ENCODE results near the gene DEPP1.

Gene DEPP1

GRCh38 chr10:44931621-44932516 lies 46.7 kb downstream of the DEPP1 start:
- Histone ChIP-seq H3K9ac (ENCODE audit: low read depth, low read length, poor library complexity, severe bottlenecking) (no peak overlapping the region), H3K4me2 (ENCODE audit: low read depth, low read length, poor library complexity, severe bottlenecking) (no peak overlapping the region), H4K20me1 (ENCODE audit: insufficient read depth, low read length, poor library complexity, severe bottlenecking) (no peaks in the 10 kb centered on the region), H3K4me3 (ENCODE audit: low read length, poor library complexity, severe bottlenecking) (no peak overlapping the region), H3K9me3 (ENCODE audit: insufficient read depth, low read depth, low read length) (no peaks in the 10 kb centered on the region), H3K79me2 (ENCODE audit: insufficient read depth, low read length) (no peaks in the 10 kb centered on the region), H3K36me3 (ENCODE audit: insufficient read depth, low read length) (no peaks in the 10 kb centered on the region), H3K4me1 (ENCODE audit: insufficient read depth, low read length, poor library complexity, severe bottlenecking) (peaks cover 29% of the 10 kb centered on the region), H2AFZ (ENCODE audit: low read length) (0 out of 2 replicates have a peak overlapping the region, but pooled peaks have one; percentile 43), H3K9me2 (replicated peaks; ENCODE audit: low read depth, low read length) (no peaks in the 10 kb centered on the region), H3F3A (ENCODE audit: low read depth) (no peaks in the 10 kb centered on the region), H3K27me3 (ENCODE audit: insufficient read depth, low read length, poor library complexity, severe bottlenecking) (no peaks in the 10 kb centered on the region)
- TF ChIP-seq, protein P1, sequence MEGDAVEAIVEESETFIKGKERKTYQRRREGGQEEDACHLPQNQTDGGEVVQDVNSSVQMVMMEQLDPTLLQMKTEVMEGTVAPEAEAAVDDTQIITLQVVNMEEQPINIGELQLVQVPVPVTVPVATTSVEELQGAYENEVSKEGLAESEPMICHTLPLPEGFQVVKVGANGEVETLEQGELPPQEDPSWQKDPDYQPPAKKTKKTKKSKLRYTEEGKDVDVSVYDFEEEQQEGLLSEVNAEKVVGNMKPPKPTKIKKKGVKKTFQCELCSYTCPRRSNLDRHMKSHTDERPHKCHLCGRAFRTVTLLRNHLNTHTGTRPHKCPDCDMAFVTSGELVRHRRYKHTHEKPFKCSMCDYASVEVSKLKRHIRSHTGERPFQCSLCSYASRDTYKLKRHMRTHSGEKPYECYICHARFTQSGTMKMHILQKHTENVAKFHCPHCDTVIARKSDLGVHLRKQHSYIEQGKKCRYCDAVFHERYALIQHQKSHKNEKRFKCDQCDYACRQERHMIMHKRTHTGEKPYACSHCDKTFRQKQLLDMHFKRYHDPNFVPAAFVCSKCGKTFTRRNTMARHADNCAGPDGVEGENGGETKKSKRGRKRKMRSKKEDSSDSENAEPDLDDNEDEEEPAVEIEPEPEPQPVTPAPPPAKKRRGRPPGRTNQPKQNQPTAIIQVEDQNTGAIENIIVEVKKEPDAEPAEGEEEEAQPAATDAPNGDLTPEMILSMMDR (conservative IDR thresholded peaks at IDR 0.05; ENCODE audit: low read length) = no peak
- TF ChIP-seq EZH2phosphoT487 (IDR thresholded peaks at IDR 0.05; ENCODE audit: borderline replicate concordance) = no peak

GRCh38 chr10:44930904-44931620 lies 47.5 kb downstream of the DEPP1 start:
- Histone ChIP-seq H3K4me1 (ENCODE audit: insufficient read depth, low read length, poor library complexity, severe bottlenecking) (peaks cover 20% of the 10 kb centered on the region), H2AFZ (ENCODE audit: low read length) (no peak overlapping the region), H3F3A (ENCODE audit: low read depth) (no peaks in the 10 kb centered on the region), H3K27me3 (ENCODE audit: insufficient read depth, low read length, poor library complexity, severe bottlenecking) (no peaks in the 10 kb centered on the region), H3K4me2 (ENCODE audit: low read depth, low read length, poor library complexity, severe bottlenecking) (no peak overlapping the region), H3K79me2 (ENCODE audit: insufficient read depth, low read length) (no peaks in the 10 kb centered on the region), H3K4me3 (ENCODE audit: low read length, poor library complexity, severe bottlenecking) (no peak overlapping the region), H3K36me3 (ENCODE audit: insufficient read depth, low read length) (no peaks in the 10 kb centered on the region), H3K9me2 (replicated peaks; ENCODE audit: low read depth, low read length) (no peaks in the 10 kb centered on the region), H4K20me1 (ENCODE audit: insufficient read depth, low read length, poor library complexity, severe bottlenecking) (no peaks in the 10 kb centered on the region), H3K9ac (ENCODE audit: low read depth, low read length, poor library complexity, severe bottlenecking) (no peak overlapping the region), H3K9me3 (ENCODE audit: insufficient read depth, low read depth, low read length) (no peaks in the 10 kb centered on the region)
- TF ChIP-seq, protein P1 (conservative IDR thresholded peaks at IDR 0.05; ENCODE audit: low read length) = no peak
- no peak for TF ChIP-seq EZH2phosphoT487 (IDR thresholded peaks at IDR 0.05; ENCODE audit: borderline replicate concordance)

GRCh38 chr10:44929356-44930255 lies 49.0 kb downstream of the DEPP1 start:
- Histone ChIP-seq H3K9me3 (ENCODE audit: insufficient read depth, low read depth, low read length) (no peaks in the 10 kb centered on the region), H2AFZ (ENCODE audit: low read length) (no peak overlapping the region), H3K36me3 (ENCODE audit: insufficient read depth, low read length) (no peaks in the 10 kb centered on the region), H3K9ac (ENCODE audit: low read depth, low read length, poor library complexity, severe bottlenecking) (no peak overlapping the region), H3K27me3 (ENCODE audit: insufficient read depth, low read length, poor library complexity, severe bottlenecking) (no peaks in the 10 kb centered on the region), H3K4me3 (ENCODE audit: low read length, poor library complexity, severe bottlenecking) (no peak overlapping the region), H3K9me2 (replicated peaks; ENCODE audit: low read depth, low read length) (no peaks in the 10 kb centered on the region), H3K79me2 (ENCODE audit: insufficient read depth, low read length) (no peaks in the 10 kb centered on the region), H3K4me2 (ENCODE audit: low read depth, low read length, poor library complexity, severe bottlenecking) (no peak overlapping the region), H4K20me1 (ENCODE audit: insufficient read depth, low read length, poor library complexity, severe bottlenecking) (no peaks in the 10 kb centered on the region), H3K4me1 (ENCODE audit: insufficient read depth, low read length, poor library complexity, severe bottlenecking) (peaks cover 13% of the 10 kb centered on the region), H3F3A (ENCODE audit: low read depth) (no peaks in the 10 kb centered on the region)
- TF ChIP-seq, protein P1 (conservative IDR thresholded peaks at IDR 0.05; ENCODE audit: low read length) = no peak
- TF ChIP-seq EZH2phosphoT487 (IDR thresholded peaks at IDR 0.05; ENCODE audit: borderline replicate concordance) = no peak
